Endothelial cell of umbilical vein (primary cell): ENCODE measurements around the gene SELENOM. TPM values are rescaled to one million over a fixed set of nuclear protein-coding genes. Genes with fewer than 3 reads are reported as not detected.

Experiments used
- BruUV-seq: library from RNA; stranded (reverse); fragments of 400-500 nt; replicated peaks from 2 replicates; lab custom pipeline; 2021; lab: Mats Ljungman, UMichigan
- CTCF ChIA-PET: fragments of 300-600, 350-600 bp; sonication (Branson Sonifier 250); formaldehyde crosslinking; loops from one replicate; lab custom pipeline; 2021; ENCODE audit warnings: antibody characterized with exemption, inconsistent platforms; lab: Charles Lee
- POLR2A ChIA-PET: fragments of 300-600, 350-600 bp; sonication (Branson Sonifier 250); formaldehyde crosslinking; loops from one replicate; lab custom pipeline; 2021; ENCODE audit warnings: antibody characterized with exemption, inconsistent platforms; lab: Charles Lee
- DNase-seq: peaks from one replicate; pipeline ENCODE4 v3.0.0-alpha.2; 2011; ENCODE audit warnings: low read depth, low spot score
- FAIRE-seq: peaks from 2 replicates; lab custom pipeline; 2011; peaks lifted over from hg19 to GRCh38; lab: Jason Lieb, UNC
- H2AFZ ChIP-seq: 2 replicates; pipeline ENCODE4 v1.6.0; 2012; ENCODE audit warnings: low read depth, low read length, control low read depth, inconsistent platforms
- H3K27ac ChIP-seq: 2 replicates; pipeline ENCODE4 v1.5.1; 2011; ENCODE audit warnings: low read depth, mild to moderate bottlenecking, control low read depth, low read length, moderate library complexity; ENCODE audit not compliant: insufficient read depth
- H3K27me3 ChIP-seq, 2 experiments: 2 replicates each; pipeline versions ENCODE4 v1.6.0 to v1.6.1; 2011; ENCODE audit warnings: low read length in 2 of 2, mixed read lengths in 1 of 2; ENCODE audit not compliant: control insufficient read depth in 2 of 2, insufficient read depth in 2 of 2
- H3K36me3 ChIP-seq, 2 experiments: 2 replicates in 1 of 2; 3 replicates in 1 of 2; pipeline ENCODE4 v1.5.1; 2011; ENCODE audit warnings: low read length in 2 of 2, mild to moderate bottlenecking in 1 of 2, moderate library complexity in 1 of 2; ENCODE audit not compliant: control insufficient read depth in 2 of 2, insufficient read depth in 2 of 2; ENCODE audit errors: extremely low read depth in 1 of 2
- H3K4me1 ChIP-seq: 3 replicates; pipeline ENCODE4 v1.5.1; 2011; ENCODE audit warnings: mild to moderate bottlenecking, low read length; ENCODE audit not compliant: control insufficient read depth, insufficient read depth; ENCODE audit errors: extremely low read depth
- H3K4me2 ChIP-seq: 2 replicates; pipeline ENCODE4 v1.6.1; 2011; ENCODE audit warnings: low read length, control low read depth, mixed read lengths; ENCODE audit not compliant: insufficient read depth
- H3K4me3 ChIP-seq, 3 experiments: fragments of 200-600 bp in 1 of 3; sonication (generic), shearing (Covaris generic) in 1 of 3; replicated peaks in 1 of 3; 2 replicates each; pipeline ENCODE4 v1.5.1; 2011 to 2016; ENCODE audit warnings: control low read depth in 3 of 3, low read length in 3 of 3, mild to moderate bottlenecking in 2 of 3, inconsistent platforms in 1 of 3, low read depth in 1 of 3, moderate library complexity in 1 of 3; ENCODE audit not compliant: insufficient read depth in 1 of 3
- H3K79me2 ChIP-seq: 2 replicates; pipeline ENCODE4 v1.6.0; 2012; ENCODE audit warnings: low read length, inconsistent platforms; ENCODE audit not compliant: control insufficient read depth, insufficient read depth
- H3K9ac ChIP-seq: replicated peaks from 2 replicates; pipeline ENCODE3; 2011; ENCODE audit warnings: low read length, control low read depth; ENCODE audit not compliant: insufficient read depth; ENCODE audit errors: extremely low read depth
- H3K9me1 ChIP-seq: replicated peaks from 3 replicates; pipeline ENCODE4 v1.6.0; 2011; ENCODE audit warnings: mild to moderate bottlenecking, low read length; ENCODE audit not compliant: control insufficient read depth, insufficient read depth; ENCODE audit errors: extremely low read depth
- H3K9me3 ChIP-seq: replicated peaks from 2 replicates; pipeline ENCODE4 v1.5.1; 2012; ENCODE audit warnings: low read length, inconsistent platforms; ENCODE audit not compliant: control insufficient read depth, insufficient read depth
- H4K20me1 ChIP-seq: replicated peaks from 2 replicates; pipeline ENCODE3; 2011; ENCODE audit warnings: mild to moderate bottlenecking, low read length; ENCODE audit not compliant: control insufficient read depth, insufficient read depth; ENCODE audit errors: extremely low read depth
- EZH2 ChIP-seq: IDR thresholded peaks from 2 replicates; pipeline ENCODE4 v1.6.1; 2012; ENCODE audit warnings: borderline replicate concordance, low read depth, mild to moderate bottlenecking, moderate library complexity, low read length, inconsistent platforms; ENCODE audit not compliant: severe bottlenecking
- FOS ChIP-seq: IDR thresholded peaks from 2 replicates; pipeline ENCODE4 v1.6.1; 2011; ENCODE audit warnings: mild to moderate bottlenecking, low read length, moderate library complexity, borderline replicate concordance; ENCODE audit not compliant: insufficient read depth
- GATA2 ChIP-seq: IDR thresholded peaks from 2 replicates; pipeline ENCODE4 v1.7.0; 2011; ENCODE audit warnings: low read depth, mild to moderate bottlenecking, moderate library complexity, mixed read lengths, low read length; ENCODE audit not compliant: insufficient read length, insufficient read depth
- JUN ChIP-seq: IDR thresholded peaks from 2 replicates; pipeline ENCODE4 v1.6.1; 2011; ENCODE audit warnings: borderline replicate concordance, low read depth; ENCODE audit not compliant: insufficient read length, insufficient read depth
- MYC ChIP-seq: IDR thresholded peaks from one replicate; pipeline ENCODE4 v1.6.1; 2011; ENCODE audit warnings: mild to moderate bottlenecking, low read depth, low read length
- POLR2A ChIP-seq: IDR thresholded peaks from 2 replicates; pipeline ENCODE4 v1.6.1; 2012; ENCODE audit warnings: low read depth, mild to moderate bottlenecking, control low read depth, low read length
- POLR2AphosphoS5 ChIP-seq: IDR thresholded peaks from 2 replicates; pipeline ENCODE4 v1.6.1; 2012; ENCODE audit warnings: low read depth, mild to moderate bottlenecking, control low read depth, low read length, moderate library complexity; ENCODE audit not compliant: insufficient read depth
- dilution Hi-C: fragments of 300-500 bp; cut with MboI; formaldehyde crosslinking; loops from one replicate; pipeline ENCODE4 v1.15.0; 2019; ENCODE audit warnings: low sequenced_read_pairs; ENCODE audit not compliant: extremely low pct_ligation_motif_present
- intact Hi-C: fragments of 100-400 bp; cut with micrococcal nuclease; formaldehyde crosslinking; loops from one replicate; pipeline ENCODE4 v1.10.0; 2022
- polyA plus RNA-seq, 4 experiments: library from polyadenylated mRNA; depleted of rRNA in 3 of 4; stranded (reverse) in 3 of 4; unstranded in 1 of 4; fragments of >200 nt; gene quantifications; 2 replicates each; pipeline versions ENCODE4 v1.2.1 to v1.2.3, GENCODE V29; 2011 to 2012; ENCODE audit warnings: missing spikeins in 1 of 4
- total RNA-seq: library from RNA; stranded (reverse); gene quantifications from 2 replicates; pipeline ENCODE4 v1.2.3, GENCODE V29; 2021
- TF ChIP-seq, protein P1 (sequence below): IDR thresholded peaks from 2 replicates; pipeline ENCODE4 v1.6.1; 2011; ENCODE audit not compliant: insufficient read depth, insufficient read length
- TF ChIP-seq, protein P2 (sequence below), 2 donors: IDR thresholded peaks; 1 replicate in 1 of 2; 2 replicates in 1 of 2; pipeline ENCODE4 v1.5.1; 2011; ENCODE audit warnings: low read length in 2 of 2, mild to moderate bottlenecking in 2 of 2, moderate library complexity in 2 of 2, control low read depth in 1 of 2, inconsistent platforms in 1 of 2, low read depth in 1 of 2; ENCODE audit not compliant: insufficient read depth in 1 of 2; ENCODE audit errors: extremely low read depth in 1 of 2

Gene SELENOM
- total and polyA plus RNA-seq, 2 donors (not counting 3 experiments of a cell fraction or from before 2014, with no cell fraction given), result 29.6 to 87.1 TPM

DNA sequence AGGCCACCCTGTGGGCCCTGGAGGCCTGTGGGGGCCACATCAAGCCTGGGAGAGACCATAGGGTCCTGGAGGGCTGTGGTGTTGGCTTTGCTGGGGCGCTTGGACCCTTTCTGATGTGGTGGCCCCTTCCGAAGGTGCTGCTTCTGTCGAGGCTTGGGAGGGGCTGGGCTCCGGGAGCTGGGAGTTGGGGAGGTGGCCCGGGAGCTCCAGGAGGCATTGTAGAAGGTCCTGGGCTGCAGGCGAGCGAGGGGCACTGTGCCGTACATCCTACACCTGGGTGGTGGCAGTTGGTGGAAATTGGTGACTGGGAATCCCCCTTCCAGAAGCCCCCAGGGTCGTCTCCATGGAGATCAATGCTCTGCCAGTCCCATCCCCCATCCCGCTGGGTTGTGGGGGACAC, 30.4 kb upstream of the SELENOM start:
- BruUV-seq, result no TSS peak
- H3K4me2 ChIP-seq, result no peak overlapping the region
- H3K27ac ChIP-seq, result no peak overlapping the region
- FAIRE-seq (no peak), DNase-seq (no peak)
- dilution Hi-C loops (no loop called here), intact Hi-C loops (no loop called here)
- H4K20me1 ChIP-seq, result no peaks in the 10 kb centered on the region
- H3K9ac ChIP-seq, result no peak overlapping the region
- no peaks in the 10 kb centered on the region for H3K27me3 ChIP-seq
- TF ChIP-seq JUN, result no peak
- no peak for TF ChIP-seq GATA2
- no peak for TF ChIP-seq FOS
- TF ChIP-seq EZH2, result no peak
- TF ChIP-seq, protein P1, sequence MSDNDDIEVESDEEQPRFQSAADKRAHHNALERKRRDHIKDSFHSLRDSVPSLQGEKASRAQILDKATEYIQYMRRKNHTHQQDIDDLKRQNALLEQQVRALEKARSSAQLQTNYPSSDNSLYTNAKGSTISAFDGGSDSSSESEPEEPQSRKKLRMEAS, result no peak
- TF ChIP-seq, protein P2, sequence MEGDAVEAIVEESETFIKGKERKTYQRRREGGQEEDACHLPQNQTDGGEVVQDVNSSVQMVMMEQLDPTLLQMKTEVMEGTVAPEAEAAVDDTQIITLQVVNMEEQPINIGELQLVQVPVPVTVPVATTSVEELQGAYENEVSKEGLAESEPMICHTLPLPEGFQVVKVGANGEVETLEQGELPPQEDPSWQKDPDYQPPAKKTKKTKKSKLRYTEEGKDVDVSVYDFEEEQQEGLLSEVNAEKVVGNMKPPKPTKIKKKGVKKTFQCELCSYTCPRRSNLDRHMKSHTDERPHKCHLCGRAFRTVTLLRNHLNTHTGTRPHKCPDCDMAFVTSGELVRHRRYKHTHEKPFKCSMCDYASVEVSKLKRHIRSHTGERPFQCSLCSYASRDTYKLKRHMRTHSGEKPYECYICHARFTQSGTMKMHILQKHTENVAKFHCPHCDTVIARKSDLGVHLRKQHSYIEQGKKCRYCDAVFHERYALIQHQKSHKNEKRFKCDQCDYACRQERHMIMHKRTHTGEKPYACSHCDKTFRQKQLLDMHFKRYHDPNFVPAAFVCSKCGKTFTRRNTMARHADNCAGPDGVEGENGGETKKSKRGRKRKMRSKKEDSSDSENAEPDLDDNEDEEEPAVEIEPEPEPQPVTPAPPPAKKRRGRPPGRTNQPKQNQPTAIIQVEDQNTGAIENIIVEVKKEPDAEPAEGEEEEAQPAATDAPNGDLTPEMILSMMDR (IDR thresholded peaks at IDR 0.05; ENCODE audit: extremely low read depth in 1 of 2, insufficient read depth in 1 of 2, low read depth in 1 of 2, low read length in 2 of 2), result no peak
- TF ChIP-seq POLR2AphosphoS5, result no peak
- TF ChIP-seq MYC, result no peak
- TF ChIP-seq POLR2A, result no peak
- H3K9me1 ChIP-seq, result no peaks in the 10 kb centered on the region
- H3K4me3 ChIP-seq, result no peak overlapping the region
- H2AFZ ChIP-seq, result no peak overlapping the region
- ChIA-PET POLR2A (no interaction called here), CTCF (interaction anchor here (1.4 to 3.4 kb wide), 2 partner anchors 30 kb away, joined by 4 to 16 read pairs; partner anchors contain the start of gene SELENOM)
- no peaks in the 10 kb centered on the region for H3K79me2 ChIP-seq
- no peaks in the 10 kb centered on the region for H3K4me1 ChIP-seq
- no peaks in the 10 kb centered on the region for H3K36me3 ChIP-seq
- H3K9me3 ChIP-seq, result no peaks in the 10 kb centered on the region
